KMS-11 (cell line): ENCODE data around the gene AMPD1.

Experiments used
- H2AFZ ChIP-seq: fragments of 200-600 bp; sonication (generic); 2 replicates; pipeline ENCODE4 v1.6.1; 2016; ENCODE audit warnings: antibody characterized with exemption, mixed run types, low read depth
- H3K27ac ChIP-seq: fragments of 200-600 bp; sonication (generic); 2 replicates; pipeline ENCODE4 v1.6.1; 2016; ENCODE audit warnings: mild to moderate bottlenecking, mixed run types
- H3K27me3 ChIP-seq: fragments of 200-600 bp; sonication (generic); 2 replicates; pipeline ENCODE4 v1.6.1; 2017; ENCODE audit warnings: mild to moderate bottlenecking, low read depth, mixed run types, moderate library complexity; ENCODE audit not compliant: insufficient read depth
- H3K36me3 ChIP-seq: fragments of 200-600 bp; sonication (generic); 2 replicates; pipeline ENCODE4 v1.6.1; 2017; ENCODE audit warnings: mild to moderate bottlenecking, mixed run types; ENCODE audit not compliant: insufficient read depth
- H3K4me1 ChIP-seq: fragments of 200-600 bp; sonication (generic); 2 replicates; pipeline ENCODE4 v1.6.1; 2016; ENCODE audit warnings: mild to moderate bottlenecking, low read depth, mixed run types; ENCODE audit not compliant: poor library complexity, severe bottlenecking
- H3K4me2 ChIP-seq: fragments of 200-600 bp; sonication (generic); 2 replicates; pipeline ENCODE4 v1.7.0; 2016; ENCODE audit warnings: mild to moderate bottlenecking, mixed run types
- H3K4me3 ChIP-seq: fragments of 200-600 bp; sonication (generic); IDR thresholded peaks from 2 replicates; pipeline ENCODE4 v1.6.1; 2017; ENCODE audit warnings: low read depth, low read length, mixed read lengths; ENCODE audit not compliant: insufficient read depth
- H3K79me2 ChIP-seq: fragments of 200-600 bp; sonication (generic); 2 replicates; pipeline ENCODE4 v1.6.1; 2016; ENCODE audit warnings: low read depth, mixed run types; ENCODE audit not compliant: insufficient read depth
- H3K9ac ChIP-seq: fragments of 200-600 bp; sonication (generic); 2 replicates; pipeline ENCODE4 v1.6.1; 2016; ENCODE audit warnings: mild to moderate bottlenecking, mixed run types
- H4K20me1 ChIP-seq: fragments of 200-600 bp; sonication (generic); 2 replicates; pipeline ENCODE4 v1.6.1; 2016; ENCODE audit warnings: mild to moderate bottlenecking, mixed run types; ENCODE audit not compliant: insufficient read depth
- CTCF ChIP-seq: fragments of 200-600 bp; sonication (generic); conservative IDR thresholded peaks from 2 replicates; pipeline ENCODE4 v1.6.1; 2017; ENCODE audit warnings: low read depth, mild to moderate bottlenecking, antibody characterized with exemption, low read length, moderate library complexity, mixed read lengths

The AMPD1 gene

GRCh38 chr1:114723915-114724314 is 28.6 kb upstream of the AMPD1 start:
- no peak overlapping the region for H2AFZ ChIP-seq
- H3K36me3 ChIP-seq: no peaks in the 10 kb centered on the region
- H3K79me2 ChIP-seq: 0 out of 2 replicates have a peak, but pooled peaks cover 5% of the 10 kb centered on the region
- TF ChIP-seq CTCF: no peak
- H3K4me3 ChIP-seq: no peak overlapping the region
- H3K27me3 ChIP-seq: no peaks in the 10 kb centered on the region
- H3K4me2 ChIP-seq: no peak overlapping the region
- H3K27ac ChIP-seq: no peak overlapping the region
- H3K9ac ChIP-seq: no peak overlapping the region
- no peaks in the 10 kb centered on the region for H3K4me1 ChIP-seq
- no peaks in the 10 kb centered on the region for H4K20me1 ChIP-seq

- H2AFZ ChIP-seq: no peak overlapping the region
- no peak for TF ChIP-seq CTCF
- no peak overlapping the region for H3K4me3 ChIP-seq
- H3K4me1 ChIP-seq: no peaks in the 10 kb centered on the region
- H3K9ac ChIP-seq: no peak overlapping the region
- 0 out of 2 replicates have a peak, but pooled peaks cover 5% of the 10 kb centered on the region for H3K79me2 ChIP-seq
- H3K27ac ChIP-seq: no peak overlapping the region
- no peak overlapping the region for H3K4me2 ChIP-seq
- no peaks in the 10 kb centered on the region for H4K20me1 ChIP-seq
- no peaks in the 10 kb centered on the region for H3K36me3 ChIP-seq
- no peaks in the 10 kb centered on the region for H3K27me3 ChIP-seq
These were observed 28.1 kb upstream of the AMPD1 start for GRCh38 chr1:114723457-114723856.

GRCh38 chr1:114720492-114720891 is 25.1 kb upstream of the AMPD1 start:
- Histone ChIP-seq H2AFZ (no peak overlapping the region), H3K27me3 (no peaks in the 10 kb centered on the region), H3K27ac (no peak overlapping the region), H4K20me1 (no peaks in the 10 kb centered on the region), H3K4me1 (peaks cover 17% of the 10 kb centered on the region), H3K36me3 (no peaks in the 10 kb centered on the region), H3K79me2 (peaks cover 10% of the 10 kb centered on the region), H3K4me2 (no peak overlapping the region), H3K4me3 (no peak overlapping the region), H3K9ac (no peak overlapping the region)
- no peak for TF ChIP-seq CTCF

- no peak overlapping the region for H3K27ac ChIP-seq
- no peak overlapping the region for H2AFZ ChIP-seq
- H3K4me3 ChIP-seq: no peak overlapping the region
- no peak overlapping the region for H3K4me2 ChIP-seq
- H4K20me1 ChIP-seq: no peaks in the 10 kb centered on the region
- no peak overlapping the region for H3K9ac ChIP-seq
- H3K27me3 ChIP-seq: no peaks in the 10 kb centered on the region
- no peak for TF ChIP-seq CTCF
- H3K4me1 ChIP-seq: peaks cover 28% of the 10 kb centered on the region
- H3K79me2 ChIP-seq: peaks cover 18% of the 10 kb centered on the region
- H3K36me3 ChIP-seq: no peaks in the 10 kb centered on the region
These were observed 24.1 kb upstream of the AMPD1 start for GRCh38 chr1:114719424-114719787.
